Stimulated activated CD8-positive, alpha-beta memory T cell treated with anti-CD3 and anti-CD28 coated beads, Interleukin-12 subunit alpha, Interleukin-12 subunit beta, amount 100 ng/mL, for 24 hours (primary cell): Measurements from ENCODE around the gene EPN1.

Source experiments
- DNase-seq: peaks from one replicate; pipeline ENCODE4 v3.0.0-alpha.2; 2020; ENCODE audit errors: extremely low read depth

Gene EPN1

DNA sequence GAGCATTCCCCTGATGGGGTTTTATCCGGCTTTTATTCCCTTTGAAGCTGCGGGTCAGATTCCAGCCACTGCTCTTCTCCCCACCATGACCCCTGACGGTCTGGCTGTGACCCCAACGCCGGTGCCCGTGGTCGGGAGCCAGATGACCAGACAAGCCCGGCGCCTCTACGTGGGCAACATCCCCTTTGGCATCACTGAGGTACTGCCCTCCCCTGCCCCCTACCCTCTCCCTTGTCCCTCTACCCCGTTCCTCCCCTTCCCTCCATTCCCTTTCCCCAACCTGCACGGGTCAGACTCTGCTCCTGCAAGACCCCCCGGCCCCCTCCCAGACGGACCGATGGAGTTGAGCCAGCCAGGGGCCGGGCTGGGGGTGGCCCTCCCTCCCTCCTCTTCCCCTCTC, 14.0 kb upstream of the EPN1 start:
- no peak for DNase-seq

DNA sequence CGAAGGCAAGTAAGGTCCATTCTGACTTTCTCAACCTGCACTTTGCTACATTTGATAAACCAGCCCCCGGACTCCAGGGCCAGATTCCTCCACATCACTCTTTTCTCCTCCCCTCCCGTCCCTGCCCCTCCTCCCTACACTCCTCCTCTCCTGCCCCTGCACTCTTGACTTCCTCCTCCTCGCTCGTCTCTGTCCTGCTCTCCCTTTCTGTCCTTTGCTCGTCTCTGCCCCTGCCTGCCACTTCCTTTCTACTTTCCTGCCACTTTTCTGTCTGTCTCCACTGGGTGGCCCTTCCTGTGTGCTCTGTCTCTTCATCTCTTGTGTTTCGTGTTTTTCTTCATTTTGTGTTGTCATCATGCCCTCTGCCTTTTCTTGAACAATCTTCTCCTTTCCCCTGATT, 13.2 kb upstream of the EPN1 start:
- no peak for DNase-seq

DNA sequence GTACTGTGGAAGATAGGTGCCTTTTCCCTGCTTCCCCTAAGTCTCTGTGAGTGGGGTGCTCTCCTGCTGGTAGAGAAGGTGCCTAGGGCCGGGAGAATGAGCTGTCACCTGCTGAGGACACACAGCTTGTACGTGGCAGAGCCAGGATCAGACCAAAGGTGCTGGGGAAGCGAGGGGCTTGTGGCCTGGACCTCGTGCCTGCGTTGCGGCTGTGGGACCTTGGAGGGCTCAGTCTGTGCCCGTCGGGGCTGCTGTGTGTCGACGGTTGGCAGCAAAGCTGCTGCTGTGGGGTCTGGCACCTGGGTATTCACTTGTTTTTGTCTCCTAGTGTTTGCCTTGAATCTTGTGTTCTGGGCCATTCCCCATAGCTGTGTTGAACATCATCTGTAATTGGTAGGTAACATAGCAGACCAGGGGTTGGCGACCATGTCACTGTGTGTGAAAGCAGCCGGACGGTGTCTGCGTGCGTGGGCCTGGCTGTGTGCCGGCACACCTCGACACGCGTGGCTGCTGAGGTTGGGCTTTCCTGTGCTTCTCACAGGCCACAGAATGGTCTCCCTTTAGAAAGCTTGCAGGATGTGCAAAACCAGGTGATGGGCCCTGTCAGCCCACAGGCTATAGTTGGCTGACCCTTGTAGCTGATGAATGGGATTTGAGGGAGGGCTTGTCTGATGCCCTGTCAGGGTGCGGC, 11.0 kb upstream of the EPN1 start:
- no peak for DNase-seq

DNA sequence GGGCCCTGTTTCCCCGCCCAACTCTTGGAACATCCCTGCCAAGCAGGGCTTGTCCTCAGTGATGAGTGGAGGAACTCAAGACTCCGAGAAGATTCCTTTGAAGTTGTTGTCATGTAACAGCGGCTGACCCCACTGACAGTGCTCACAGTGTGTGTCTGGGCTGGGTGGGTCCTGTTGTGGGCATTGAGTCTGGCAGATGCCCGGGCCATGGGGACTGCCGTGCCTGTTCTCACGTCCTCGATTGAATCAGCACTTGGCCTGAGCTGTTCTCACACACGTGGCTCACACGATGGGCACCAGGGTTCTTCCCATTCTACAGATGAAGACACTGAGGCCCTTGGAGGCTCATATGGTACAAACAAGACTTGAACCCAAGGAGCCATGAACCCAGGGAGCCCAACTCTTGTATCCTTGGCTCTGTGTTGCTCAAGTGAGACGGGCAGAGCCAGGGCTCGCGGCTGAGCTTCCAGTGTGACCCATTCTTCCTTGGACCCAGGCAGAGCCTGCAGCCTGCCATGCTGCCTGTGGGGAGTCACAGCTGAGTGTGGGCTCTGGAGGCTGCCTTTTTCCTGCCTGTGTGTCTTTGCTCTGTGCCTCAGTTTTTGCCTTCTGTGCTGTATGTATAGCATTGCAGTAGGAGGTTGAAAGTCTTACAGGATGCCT, 8.6 kb upstream of the EPN1 start:
- no peak for DNase-seq

DNA sequence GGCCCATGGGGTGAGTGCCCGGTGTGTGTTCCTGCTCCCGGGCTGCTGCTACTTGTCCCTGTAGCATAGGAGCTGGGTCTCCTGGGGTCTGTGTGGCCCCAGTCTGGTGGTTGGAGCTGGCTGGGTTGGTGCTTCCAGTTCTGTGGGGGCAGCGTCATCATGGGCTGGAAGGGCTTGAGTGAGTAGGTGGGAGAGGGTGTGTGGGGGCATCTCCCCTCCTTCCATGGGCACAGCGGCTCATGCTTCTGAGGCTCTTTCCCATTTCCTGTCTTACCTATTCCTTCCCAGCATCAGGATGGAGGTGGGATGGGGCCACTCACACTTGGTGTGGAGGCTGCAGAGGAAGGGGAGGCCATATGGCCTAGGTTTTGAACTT, 8.0 kb upstream of the EPN1 start:
- DNase-seq, result no peak

DNA sequence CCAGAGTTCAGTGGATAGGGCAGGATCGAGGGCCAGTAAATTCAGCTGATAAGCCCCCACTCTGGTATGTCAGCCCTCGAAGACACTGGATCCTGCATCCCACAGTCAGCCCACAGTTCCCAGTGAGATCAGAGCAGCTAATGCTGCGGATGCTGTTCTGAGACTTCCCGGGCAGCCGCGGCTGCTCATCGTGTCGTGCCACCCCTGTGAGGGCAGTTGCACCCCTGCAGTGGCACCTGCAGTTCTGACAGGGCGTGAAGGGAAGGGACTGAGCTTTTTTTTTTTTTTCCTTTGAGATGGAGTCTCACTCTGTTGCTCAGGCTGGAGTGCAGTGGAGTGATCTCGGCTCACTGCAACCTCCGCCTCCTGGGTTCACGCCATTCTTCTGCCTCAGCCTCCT, 7.5 kb upstream of the EPN1 start:
- no peak for DNase-seq

DNA sequence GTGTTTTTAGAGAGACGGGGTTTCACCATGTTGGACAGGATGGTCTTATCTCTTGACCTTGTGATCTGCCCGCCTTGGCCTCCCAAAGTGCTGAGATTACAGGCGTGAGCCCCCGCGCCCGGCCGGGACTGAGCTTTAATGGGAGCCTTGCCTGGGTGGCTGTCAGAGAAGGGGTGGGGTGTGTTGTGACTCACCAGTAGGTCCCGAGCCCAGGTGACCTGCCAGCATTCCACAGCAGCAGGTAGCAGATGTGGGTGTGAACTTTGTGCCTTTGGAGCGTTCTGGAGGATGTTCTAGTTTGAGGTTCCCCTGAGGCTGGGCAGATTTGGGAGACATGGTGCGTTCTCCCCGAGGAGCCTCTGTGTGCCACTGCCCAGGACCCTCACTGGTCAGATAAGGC, 7.1 kb upstream of the EPN1 start:
- no peak for DNase-seq

DNA sequence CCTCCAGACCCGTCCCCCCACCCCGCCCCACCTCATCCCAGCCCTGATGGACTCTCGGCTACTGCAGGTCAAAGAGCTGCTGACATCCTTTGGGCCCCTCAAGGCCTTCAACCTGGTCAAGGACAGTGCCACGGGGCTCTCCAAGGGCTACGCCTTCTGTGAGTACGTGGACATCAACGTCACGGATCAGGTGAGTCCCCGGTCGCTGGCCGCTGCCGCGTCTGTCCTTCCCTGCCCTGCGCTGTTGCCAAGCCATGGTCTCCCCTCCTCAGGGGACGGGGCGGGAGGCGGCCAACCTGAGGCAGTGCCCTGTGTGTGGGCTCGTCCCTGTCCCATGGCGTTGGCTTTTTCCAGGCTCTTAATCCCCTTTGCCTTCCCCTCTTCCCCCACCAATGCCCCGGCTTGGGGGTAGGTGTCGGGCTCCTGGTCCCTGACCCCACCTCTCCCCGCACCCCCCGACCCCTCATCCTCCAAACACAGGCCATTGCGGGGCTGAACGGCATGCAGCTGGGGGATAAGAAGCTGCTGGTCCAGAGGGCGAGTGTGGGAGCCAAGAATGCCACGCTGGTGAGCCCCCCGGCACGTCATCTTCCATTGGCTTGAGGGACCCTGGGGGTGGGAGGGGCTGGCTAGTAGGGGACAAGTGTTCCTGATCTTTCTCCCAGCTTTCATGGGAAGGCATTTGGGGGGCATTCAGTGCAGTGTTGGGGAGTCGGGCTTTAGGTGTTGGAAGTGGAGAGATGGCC, 6.2 kb upstream of the EPN1 start:
- no peak for DNase-seq

DNA sequence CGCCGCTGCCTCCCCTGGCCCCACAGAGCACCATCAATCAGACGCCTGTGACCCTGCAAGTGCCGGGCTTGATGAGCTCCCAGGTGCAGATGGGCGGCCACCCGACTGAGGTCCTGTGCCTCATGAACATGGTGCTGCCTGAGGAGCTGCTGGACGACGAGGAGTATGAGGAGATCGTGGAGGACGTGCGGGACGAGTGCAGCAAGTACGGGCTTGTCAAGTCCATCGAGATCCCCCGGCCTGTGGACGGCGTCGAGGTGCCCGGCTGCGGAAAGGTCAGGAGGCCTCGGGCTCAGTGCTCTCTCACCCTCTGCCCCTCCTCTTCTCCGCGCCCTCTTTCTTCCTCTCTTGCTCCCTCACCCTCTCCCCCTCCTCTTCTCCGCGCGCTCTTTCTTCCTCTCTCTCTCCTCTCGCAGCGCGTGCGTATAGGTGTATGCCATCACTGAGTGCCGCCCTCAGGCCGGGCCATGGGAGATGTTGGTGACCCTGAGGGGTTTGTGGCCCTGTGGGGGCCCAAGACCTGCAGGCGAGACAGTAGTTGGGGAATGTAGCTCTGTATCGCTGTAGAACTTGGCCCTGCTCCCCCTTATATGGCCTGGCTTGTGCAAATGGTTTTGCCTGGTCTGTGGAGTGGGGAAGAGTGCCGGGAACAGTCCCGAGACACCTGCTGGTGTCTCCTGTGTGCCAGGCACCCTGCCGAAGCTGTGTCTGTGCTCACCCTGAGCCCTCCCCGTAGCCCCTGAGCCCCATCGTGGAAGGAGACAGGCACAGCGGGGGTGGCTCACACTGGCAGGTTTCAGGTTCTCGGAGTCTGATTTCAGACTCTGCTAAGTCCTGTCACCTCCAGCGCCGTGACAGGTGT, 5.4 kb upstream of the EPN1 start:
- DNase-seq, result no peak

DNA sequence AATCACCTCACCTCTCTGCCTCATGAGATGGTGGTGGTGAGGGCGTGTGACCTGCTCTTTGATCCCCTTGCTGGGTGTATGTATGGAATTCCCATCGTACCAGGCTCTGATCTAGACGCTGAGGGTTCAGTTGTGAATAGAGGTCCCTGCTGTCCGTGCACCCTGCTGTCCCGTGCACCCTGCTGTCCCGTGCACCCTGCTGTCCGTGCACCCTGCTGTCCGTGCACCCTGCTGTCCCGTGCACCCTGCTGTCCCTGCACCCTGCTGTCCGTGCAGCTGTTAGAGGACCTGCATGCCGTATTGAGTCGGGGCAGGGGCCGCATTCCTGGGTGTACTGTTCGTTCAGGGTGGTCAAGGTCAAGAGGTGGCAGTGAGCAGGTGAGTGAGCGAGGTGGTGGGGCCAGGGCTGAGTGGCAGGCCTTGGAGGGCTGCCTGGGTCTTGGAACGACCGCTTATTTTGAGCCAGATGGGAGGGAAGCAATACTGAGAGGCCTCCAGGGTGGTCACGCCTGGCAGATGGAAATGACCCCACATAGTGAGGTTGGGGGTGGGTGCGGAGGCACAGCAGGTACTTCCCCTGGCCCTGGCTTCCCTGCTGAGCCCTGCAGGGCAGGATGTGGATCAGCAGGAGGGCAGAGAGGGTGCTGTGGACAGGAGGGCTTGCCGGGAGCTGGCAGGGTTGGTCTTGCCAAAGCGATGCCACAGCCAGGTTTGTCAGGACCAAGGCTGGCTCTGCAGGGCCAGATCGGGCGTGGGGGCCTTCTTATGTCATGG, 4.6 kb upstream of the EPN1 start:
- no peak for DNase-seq

DNA sequence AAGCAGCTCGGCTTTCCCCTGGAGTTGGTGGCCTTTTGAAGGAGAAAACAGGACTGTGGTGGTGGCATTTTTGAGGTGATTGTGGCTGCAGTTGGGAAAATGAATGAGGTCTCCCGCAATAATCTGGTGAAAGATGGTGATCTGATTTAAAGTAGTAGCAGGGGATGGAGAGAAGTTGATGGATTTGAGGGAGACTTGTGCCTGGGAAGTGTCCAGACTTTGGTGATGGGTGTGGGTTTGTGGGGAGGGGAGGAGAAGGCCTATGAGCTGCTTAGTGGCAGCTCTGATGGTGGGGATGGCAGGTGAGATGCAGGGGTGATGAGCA, 4.0 kb upstream of the EPN1 start:
- DNase-seq, result no peak

DNA sequence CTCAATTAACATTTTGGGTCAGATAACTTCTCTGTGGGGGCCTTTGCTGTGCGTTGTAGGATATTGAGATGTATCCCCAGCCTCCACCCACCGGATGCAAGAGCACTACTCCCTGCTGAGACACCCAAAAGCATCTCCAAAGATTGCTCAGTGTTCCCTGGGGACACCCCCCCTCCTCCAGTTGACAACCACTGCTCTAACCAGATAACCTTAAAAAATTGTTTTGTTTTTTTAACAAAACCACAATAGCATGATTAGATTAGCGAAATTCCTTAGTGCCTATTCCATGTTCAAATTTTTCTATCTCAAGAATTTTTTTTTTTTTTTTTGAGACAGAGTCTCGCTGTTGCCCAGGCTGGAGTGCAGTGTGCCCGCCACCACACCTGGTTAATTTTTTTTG, 2.6 kb upstream of the EPN1 start:
- DNase-seq, result no peak

DNA sequence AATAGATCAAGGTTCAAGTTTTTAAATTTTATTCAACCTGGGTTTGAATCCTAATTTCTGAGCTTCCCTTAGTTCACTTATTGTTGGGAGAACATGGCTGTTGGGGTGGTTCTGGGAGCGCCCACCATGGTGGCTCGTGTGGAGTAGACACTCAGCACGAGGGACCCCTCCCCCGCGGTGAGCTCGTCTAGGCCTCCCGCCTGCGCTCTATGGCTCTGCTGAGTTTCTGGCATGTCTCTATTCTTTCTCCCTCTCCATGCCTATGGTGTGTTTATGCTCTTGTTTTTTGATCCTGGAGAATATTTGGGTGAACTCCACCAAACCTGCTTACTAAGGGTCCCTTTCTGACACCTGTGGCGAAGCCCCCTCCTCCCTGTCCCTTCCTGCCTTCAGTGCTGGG, 1.6 kb upstream of the EPN1 start:
- no peak for DNase-seq

DNA sequence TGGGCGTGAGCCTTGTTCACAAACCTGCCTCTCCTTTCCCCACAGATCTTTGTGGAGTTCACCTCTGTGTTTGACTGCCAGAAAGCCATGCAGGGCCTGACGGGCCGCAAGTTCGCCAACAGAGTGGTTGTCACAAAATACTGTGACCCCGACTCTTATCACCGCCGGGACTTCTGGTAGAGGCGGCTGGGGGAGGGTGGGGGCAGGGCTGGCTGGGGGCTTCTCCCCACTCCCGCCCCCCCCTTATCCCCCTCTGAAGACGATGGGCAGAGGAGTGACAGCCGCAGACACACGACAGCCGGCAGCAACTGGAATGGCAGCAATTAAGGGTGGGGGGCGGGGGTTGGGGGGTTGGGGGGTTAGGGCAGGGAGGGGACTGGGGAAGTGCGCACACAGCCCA, 1.1 kb upstream of the EPN1 start:
- no peak for DNase-seq

DNA sequence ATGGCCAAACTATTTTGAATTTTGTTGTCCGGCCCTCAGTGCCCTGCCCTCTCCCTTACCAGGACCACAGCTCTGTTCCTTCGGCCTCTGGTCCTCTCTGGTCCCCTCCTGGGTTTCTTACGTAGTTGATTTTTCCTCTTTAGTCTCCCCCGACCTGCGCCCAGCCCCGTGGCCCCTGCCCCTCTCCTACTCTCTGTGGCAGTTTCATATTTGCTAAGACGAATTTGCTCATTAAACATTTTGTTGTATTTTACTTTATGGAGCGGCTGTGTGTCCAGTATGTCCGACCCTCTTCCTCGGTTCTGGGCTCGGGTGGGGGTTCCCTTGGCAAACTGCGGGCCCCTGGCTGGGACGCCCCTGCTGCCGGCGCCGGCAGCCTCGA, 576 bp upstream of the EPN1 start:
- DNase-seq, result no peak

DNA sequence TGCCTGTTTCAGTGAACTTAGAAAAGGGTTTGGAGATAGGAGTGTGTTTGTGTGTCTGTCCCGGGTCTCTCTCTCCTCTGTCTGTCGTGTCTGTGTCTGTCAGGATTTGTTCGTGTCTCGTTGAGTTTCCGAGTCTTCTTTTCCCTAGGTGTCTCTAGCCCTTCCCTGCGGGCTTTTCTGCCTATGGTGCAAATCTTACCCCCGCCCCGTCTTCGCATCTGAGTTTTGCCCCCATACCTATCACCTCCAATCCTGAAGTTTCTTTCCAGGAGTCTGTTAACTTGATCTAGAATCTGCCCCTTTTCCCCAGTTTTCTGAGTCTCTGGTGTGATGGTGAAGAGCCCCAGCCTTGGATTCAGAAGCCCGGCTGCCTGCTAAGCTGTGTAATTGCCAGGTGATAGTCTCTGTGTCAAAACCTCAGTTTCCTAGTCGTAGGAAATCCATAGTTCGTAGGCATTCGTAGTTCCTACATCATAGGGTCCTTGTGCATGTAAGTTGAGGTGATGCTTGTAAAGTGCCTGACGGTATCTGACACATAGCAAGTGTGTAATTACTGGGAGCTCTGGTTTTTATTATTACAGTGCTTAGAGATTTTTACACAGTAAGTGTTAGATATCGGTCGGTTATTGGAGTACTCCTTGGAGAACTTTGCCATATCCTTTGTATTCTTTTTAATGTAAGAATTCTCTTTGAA, 782 bp downstream of the EPN1 start:
- DNase-seq, result no peak

DNA sequence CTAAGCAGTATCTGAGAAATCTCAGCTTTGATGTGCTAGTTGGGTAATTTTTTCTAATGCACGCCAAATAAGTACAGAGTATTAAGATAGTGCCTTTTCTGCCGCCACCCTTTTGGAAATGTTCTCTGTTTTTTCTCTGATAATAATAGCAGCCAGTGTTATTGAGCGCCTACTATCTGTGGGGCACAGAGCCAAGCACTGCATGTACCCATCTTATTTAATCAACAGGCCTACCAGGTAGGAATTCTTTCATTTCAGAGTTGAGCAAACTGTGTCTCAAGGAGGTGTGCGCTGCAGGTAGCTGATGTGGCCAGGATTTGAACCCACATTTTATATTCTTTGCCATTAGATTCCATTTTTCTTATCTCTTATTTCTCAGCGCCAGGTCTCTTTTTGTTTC, 1.4 kb downstream of the EPN1 start:
- DNase-seq, result no peak

DNA sequence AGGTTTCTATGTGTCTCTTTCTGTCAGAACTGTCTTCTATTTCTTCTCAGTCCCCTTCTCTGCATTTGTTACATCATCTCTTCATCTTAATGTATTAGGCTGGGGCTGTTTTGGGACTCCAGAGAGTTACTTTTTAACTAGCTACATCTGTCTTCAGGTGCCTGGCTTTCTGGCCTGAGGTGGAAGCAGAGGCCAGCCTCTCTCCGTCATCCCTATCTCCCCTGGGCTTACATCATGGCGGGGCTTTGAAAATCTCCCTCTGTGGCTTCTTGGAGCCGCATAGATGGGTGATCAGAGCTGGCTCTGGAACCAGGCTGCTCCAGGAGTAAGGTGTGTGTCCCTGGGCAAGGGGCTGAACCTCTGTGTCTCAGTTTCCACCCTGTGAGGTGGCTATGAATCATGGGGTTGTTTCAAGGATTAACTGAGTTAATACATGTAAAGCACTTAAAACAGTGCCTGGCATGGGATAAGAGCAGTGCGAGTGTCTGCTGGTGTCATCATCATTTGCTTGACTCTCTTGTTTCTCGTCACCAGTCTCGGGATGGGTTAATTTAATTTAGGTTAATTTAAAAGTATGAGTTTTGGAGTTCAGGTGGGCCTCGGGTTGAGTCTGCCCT, 2.0 kb downstream of the EPN1 start:
- DNase-seq, result no peak

DNA sequence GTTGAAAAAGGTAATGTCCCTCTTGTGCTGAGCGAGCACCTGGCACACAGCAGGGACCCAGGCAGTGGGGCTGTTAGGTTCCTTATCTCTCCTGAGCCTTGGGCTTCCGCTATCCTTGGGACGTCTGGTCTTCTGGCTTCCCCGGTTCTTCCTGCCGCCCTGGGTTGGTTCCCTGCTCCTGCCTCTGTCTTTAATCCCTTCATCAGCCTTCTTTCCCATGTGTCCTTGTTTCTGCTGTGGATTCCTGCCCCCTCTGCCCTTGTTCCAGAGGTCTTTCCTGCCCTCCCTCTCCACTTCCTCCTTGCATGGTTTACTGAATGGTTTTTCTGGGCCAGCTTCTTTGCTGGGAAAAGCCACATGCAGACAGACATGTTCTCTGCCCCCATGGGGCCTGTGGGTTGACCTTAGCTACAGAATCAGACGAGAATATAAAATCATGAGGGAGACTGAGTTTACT, 2.6 kb downstream of the EPN1 start:
- no peak for DNase-seq

DNA sequence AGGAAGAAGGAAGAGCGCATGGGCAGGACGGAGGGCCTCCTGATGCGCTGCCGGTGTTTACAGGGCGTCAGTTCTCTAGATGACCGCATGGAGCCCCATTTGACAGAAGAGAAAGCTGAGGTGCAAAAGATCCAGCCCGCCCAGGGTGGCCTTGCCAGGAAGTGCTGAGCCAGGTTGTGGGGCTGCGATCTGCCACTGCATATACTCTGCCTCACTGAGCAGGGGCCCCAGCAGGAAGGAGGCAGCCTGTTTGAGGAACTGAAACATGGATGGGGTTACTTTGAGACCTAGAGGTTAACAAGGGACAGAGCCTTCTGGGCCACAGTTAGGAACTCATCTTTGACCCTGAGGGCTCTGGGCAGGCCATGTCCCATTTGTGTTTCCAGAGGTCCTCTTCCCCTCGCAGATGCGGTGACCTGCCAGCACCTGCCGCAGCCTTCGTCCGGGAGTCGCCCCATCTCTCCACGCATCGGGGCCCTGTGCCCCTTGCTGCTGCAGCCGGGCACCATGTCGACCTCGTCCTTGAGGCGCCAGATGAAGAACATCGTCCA, 3.2 kb downstream of the EPN1 start:
- DNase-seq, result no peak
